NCI-H226 (cell line): ENCODE measurements around the gene DCAF4L1.

Source experiments
- DNase-seq: peaks from one replicate; pipeline ENCODE4 v3.0.0-alpha.2; 2015

DCAF4L1 gene, protein sequence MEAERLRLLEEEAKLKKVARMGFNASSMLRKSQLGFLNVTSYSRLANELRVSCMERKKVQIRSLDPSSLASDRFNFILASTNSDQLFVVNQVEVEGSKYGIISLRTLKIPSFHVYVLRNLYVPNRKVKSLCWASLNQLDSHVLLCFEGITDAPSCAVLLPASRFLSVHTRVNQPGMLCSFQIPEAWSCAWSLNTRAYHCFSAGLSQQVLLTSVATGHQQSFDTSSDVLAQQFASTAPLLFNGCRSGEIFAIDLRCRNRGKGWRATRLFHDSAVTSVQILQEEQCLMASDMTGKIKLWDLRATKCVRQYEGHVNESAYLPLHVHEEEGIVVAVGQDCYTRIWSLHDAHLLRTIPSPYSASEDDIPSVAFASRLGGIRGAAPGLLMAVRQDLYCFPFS

DNA sequence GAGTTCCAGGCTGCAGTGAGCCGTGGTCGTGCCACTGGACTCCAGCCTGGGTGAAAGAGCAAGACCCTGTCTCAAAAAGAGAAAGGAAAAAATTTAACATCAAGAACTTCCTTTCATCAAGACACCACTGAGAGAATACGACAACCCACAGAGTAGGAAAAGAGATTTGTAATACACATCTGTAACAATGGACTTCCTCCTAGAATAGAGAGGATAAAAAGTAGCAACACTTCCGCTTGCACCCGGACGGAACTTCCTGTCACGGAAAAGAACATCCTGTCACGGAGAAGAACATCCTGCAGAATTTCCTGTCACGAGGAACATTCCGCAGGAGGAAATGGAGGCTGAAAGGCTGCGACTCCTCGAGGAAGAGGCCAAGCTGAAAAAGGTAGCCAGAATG, at the start of gene DCAF4L1:
DCAF4L1 (plus strand) TSS at position 301 of the 400 bp plus-strand sequence; CDS start at position 338, 37 bp downstream.
- DNase-seq: no peak

DNA sequence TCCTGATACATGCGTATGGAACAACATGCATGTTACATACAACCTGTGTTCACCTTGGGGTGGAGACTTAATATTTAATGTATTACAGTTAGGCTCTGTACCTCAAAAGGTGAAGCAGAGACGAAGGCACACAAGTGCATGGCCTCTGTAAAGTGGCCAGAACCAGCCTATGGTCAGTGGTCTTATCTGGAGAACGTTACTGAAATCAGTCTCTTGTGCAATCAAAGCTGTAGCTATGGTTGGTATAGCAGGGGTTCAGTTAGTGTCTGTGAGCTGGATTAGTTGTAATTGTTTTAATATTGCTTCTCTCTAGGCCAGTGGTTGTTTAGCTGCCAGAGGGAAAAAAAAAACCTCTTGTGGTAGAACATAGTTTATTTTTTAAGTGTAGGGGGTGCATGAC, 48.6 kb upstream of the DCAF4L1 start:
- no peak for DNase-seq

DNA sequence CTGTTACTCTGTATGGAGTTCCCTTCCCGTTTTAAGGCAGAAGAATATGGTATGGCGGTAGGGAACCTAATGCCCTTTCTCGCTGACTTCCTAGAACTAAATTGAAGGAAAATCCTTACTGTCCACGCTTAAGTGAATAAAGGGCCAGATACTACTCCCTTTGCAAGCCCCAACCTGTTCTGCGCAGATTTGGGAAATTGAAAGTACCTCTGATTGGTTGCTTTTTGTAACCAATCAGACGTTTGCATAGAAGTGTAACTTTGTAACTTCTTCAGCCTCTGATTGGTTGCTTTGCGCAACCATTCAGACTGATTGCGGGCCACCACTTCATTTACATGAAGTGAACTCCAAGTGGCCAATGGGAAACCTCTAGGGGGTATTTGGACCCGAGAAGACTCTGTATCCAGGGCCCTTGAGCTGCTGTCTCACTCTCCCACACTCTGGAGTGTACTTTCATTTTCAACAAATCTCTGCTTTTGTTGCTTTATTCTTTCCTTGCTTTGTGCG, 47.5 kb upstream of the DCAF4L1 start:
- DNase-seq: no peak

DNA sequence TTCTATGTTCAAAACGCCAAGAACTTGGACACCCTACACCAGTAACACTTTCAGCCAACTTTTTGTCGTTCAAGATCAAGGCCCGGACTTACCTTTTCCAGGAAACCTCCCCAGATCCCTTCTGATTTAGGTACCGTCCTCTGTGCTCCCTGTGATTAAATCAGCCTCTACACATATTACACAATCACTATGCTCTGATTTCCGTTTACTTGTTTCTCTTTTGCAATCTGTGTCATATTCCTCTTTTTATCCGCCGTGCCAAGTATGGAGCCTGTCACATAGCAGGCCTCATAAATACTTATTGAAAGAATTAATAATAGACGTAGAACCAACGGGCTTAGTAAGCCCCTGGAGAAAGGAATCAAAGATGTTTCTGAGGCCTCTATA, 47.0 kb upstream of the DCAF4L1 start:
- DNase-seq: no peak

DNA sequence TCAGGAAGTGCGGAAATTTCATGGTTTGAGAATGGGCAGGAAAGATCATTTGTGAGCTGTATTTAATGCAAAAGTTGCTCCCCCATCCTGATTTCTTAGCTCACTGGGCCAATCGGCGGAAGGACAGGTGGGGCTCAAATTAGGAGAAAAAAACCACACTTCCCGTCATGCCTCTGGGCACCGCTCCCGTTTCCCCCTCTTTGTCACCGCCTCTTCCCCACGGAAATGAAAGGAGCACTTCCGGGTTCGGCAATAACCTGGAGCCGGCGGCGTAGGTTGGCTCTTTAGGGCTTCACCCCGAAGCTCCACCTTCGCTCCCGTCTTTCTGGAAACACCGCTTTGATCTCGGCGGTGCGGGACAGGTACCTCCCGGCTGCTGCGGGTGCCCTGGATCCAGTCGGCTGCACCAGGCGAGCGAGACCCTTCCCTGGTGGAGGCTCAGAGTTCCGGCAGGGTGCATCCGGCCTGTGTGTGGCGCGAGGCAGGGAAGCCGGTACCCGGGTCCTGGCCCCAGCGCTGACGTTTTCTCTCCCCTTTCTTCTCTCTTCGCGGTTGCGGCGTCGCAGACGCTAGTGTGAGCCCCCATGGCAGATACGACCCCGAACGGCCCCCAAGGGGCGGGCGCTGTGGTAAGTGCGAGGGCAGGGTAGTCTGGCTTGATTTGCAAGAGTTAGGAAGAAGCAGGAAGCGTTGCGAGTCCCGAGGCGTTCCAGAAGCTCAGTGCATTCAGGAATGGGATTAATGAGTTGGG, 46.5 kb upstream of the DCAF4L1 start, which contains the start of gene TMEM33:
TMEM33 (plus strand) TSS at position 529 of the 751 bp plus-strand sequence; CDS start at position 585, 56 bp downstream.
- DNase-seq: peak; percentile 87

DNA sequence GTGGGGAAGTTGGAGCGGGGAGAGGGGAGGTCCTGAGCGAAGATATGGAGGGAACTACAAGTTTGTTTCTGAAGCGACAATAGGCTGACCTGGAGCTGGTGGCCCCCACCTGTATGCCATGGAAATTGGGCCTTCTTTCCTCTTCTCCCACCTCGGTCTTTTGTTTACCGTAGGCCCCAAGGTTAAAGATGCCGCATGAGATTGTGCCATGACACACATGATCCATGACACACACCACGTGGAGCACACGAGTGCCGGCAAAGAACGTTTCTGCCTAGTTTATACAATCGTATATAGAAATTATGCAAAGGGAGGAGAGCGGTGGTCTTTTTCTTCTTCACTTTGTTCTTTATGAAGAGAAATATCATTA, 45.9 kb upstream of the DCAF4L1 start:
- DNase-seq: no peak

DNA sequence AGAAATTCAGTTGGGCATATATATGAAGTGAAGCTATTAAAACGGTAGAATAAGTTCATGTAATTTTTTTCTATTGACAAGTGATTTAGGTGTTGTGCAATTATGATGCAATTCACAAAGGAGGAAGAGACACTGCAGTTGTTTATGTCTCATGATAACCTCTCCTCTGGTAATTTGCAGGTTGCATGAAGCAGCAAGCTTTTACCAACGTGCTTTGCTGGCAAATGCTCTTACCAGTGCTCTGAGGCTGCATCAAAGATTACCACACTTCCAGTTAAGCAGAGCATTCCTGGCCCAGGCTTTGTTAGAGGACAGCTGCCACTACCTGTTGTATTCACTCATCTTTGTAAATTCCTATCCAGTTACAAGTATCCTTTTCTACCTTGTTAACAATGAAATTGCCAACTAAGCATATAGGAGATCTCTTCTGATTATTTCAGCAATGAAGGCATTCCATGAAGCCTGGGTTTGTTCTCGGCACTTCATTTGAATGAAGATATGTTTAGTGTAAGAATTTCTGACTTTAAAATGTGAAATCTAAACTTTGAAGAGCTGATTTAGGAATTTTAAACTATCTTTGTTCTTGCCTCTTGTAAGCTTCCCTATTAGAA, 42.4 kb upstream of the DCAF4L1 start:
- peak; percentile 54 for DNase-seq

DNA sequence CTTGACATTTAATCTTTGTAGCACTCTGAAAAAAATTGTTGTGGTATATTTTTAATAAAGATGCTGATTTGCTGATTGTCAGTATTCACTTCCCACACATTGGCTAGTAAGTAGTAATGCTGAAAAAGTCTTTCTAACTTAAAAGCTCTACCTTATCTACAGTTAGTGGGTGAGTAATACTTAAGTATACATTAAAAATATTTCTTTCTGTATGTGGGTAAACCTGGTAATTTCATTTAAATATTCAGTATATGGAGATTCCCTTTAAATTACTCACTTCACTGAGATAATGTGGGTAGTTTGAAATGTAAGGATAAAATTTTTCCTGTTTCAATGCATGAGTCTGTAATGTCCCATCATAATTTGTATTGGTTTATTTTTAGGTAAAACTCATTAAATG, 40.7 kb upstream of the DCAF4L1 start:
- DNase-seq: no peak

DNA sequence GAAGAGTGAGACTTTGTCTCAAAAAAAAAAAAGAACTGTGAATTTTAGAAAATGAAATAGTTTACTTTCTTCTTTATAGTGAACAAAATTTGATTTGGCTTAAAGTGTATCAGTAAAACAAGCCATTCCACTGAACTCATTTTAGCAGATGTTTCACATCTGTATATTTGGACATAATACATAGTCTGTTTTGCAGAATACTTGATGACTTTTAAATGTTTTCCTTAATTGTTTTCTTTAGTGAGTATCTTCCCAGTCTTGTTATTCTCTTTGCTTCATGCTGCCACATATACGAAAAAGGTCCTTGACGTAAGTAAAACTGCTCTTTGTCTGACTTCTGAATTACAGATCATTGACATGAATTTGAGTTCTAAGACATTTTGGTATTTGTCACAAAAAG, 38.0 kb upstream of the DCAF4L1 start:
- no peak for DNase-seq

DNA sequence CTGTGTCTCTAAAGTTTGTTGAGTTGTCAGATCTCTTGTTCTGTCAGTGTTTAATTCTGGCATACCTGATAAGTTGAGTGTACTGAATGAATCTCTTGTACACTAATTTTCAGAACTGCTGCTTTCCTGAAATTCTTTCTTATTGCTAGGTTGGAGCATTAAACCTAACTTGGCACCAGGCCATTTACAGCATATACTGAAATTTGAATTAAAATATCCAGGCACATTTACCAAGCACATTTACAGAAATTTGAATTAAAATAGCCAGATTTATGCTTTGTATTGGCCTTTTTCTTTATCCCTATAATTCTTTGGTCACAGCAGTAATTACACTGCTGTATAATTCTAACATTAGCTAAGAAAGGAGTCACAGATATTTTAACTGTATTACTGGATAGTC, 37.5 kb upstream of the DCAF4L1 start:
- no peak for DNase-seq

DNA sequence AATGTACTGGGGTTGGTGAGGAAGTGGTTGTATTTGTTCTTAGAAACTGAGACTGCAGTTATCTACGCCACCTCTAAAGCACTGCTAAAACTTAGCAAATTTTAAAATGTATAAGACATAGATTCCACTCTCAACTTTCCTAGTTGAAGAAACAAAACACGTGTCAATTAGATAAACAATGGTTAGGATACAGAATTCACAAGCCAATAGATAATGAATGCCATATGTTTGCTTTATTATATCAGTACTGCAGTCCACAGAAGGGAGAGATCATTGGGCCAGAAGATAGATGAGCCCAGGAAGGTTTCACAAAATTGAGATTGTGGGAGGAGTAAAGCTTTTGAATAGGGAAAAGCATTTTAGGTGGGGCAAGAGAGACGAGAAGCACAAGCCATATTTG, 32.0 kb upstream of the DCAF4L1 start:
- DNase-seq: no peak

DNA sequence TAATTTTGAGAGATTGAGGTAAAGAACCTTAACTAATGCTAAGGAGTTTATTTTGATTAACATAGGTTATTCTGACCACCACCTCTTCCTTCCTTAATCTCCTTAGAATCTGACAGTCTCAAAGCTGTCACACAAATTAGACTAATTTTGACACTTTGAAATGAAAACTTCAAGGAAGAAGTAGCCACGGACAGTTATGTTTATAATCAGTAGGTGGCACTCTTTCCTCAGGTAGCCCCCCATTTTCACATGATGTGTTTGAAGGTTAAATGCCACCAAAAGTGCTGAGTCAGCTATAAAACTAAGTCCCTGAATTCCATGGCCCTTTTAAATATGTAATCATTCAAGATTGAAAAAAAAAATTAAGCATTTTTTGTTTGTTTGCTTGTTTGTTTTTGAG, 23.9 kb upstream of the DCAF4L1 start:
- peak; percentile 9 for DNase-seq

DNA sequence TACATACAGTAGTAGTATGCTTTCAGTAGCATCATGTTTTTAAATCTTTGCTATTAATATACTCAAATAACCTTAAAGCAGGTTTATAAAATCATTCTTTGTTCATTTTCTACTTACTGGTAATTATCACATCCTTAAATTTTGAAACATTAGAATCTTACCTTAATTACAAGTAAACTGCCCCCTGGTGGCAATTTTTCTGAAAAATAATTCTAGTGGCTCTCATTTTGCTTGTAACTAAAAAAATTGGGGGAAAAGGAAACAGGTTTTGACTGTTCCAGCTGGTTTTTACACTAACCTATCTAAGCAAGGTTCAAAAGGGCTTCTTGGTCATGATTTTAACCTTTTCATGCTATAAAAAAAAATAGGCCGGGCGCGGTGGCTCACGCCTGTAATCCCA, 18.5 kb upstream of the DCAF4L1 start:
- no peak for DNase-seq

DNA sequence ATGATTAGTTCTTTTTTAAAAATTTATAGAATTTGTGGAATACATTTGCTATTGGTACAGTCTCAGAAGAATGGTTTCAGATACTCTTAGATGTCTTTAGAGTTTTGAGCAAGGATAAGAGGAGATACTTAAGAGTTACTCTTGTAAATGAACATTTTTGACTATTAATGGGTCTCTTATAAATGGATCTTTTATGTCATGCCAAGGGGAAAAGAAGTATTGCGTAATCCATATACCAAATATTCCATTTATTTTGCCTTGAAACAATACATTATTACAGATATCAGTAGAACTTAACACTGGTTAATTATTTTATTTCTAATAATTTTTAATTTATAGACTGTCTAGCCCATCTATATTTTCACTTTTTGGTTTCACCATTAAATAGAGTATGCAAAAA, 17.2 kb upstream of the DCAF4L1 start:
- no peak for DNase-seq

DNA sequence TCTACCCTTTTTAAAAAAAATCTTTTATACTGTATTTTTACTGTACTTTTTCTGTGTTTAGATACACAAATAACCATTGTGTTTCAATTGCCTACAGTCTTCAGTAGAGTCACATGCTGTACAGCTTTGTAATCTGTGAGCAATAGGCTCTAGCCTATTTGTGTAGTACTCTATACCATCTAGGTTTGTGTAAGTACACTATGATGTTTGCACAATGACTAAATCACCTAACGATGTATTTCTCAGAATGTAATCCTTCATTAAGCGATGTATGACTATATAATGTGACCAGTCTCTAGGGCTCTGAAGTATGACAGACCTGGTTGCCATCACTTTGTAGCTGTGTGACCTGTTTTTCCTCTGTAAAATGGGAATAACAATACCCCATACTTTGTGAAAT, 14.2 kb upstream of the DCAF4L1 start:
- no peak for DNase-seq

DNA sequence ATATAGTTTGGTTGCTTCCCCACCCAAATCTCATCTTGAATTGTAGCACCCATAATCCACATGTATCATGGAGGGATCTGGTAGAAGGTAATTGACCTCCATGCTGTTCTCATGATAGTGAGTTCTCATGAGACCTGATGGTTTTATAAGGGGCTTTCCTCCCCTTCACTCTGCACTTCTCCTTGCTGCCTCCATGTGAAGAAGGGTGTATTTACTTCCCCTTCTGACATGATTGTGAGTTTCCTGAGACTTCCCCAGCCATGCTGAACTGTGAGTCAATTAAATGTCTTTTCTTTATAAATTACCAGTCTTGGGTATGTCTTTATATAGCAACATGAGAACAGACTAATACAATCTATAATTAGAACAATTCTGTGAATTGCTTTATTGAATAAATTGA, 11.9 kb upstream of the DCAF4L1 start:
- DNase-seq: no peak

DNA sequence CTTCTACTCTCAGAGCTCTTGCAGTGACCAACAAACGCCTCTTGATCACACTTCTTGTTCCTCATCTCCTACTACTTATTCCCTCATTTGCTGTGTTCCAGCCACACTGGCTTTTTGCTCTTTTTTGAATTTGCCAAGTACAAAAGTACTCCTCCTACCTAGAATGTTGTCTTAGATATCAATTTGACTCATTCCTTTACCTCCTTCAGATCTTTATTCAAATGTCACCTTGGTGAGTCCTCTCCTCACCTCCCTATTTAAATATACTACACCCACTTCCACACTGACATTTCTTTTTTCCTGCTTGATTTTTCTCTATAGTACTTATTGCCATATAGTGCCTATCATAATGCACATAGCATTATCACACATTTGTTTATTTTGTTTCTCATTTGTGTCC, 6.2 kb upstream of the DCAF4L1 start:
- DNase-seq: no peak

DNA sequence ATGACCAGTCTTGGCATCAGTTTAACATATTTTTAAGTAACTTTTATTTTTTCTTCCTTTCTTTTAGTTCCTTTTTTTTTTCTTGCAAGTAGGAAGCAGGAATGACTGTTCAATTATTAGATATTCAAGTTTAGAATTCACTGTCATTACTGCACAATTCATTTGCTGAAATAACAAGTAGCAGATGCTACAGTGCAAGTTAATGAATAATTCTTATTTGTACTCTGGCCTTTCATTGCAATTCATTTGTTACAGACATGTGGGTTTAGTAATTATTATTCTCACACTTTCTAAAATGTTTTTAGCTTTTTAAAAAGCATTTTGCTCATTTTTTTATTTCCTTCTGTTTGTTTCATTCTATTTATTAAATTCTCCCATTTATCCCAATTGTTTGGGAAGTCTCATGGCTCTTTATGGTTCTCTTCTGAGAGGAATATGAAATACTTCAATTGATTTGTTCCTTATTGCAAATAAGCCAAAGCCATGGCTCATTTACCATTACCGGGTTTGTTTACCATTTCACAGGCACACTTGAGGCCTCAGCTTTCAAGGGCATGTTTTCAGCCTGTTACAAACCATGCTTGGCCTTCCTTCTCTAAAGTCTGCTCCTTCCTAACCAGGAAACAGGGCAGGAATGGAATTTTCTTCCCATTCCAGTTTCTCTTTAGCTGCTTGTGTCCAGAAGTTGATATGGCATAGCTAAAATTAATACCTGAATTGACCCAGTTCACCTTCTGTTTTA, 4.6 kb upstream of the DCAF4L1 start:
- DNase-seq: no peak

DNA sequence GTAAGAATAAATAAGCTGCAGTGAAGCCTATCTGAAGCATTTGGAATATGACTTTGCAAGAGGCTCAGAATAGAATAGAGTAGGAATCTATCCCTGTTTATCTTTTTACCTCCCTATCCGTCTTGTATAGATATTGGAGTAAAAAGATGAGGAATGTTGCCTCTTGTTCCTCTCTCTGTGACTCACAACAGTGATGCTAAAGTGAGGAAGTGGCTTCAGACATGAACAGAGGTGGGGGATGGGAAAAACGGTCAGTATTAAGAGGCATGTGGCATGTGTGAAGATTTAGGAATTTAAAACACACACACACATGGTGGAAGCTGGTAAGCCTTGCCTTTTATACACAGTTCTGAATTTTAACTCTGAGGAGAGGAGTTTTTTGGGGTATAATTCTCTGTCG, 3.8 kb upstream of the DCAF4L1 start:
- peak; percentile 17 for DNase-seq

DNA sequence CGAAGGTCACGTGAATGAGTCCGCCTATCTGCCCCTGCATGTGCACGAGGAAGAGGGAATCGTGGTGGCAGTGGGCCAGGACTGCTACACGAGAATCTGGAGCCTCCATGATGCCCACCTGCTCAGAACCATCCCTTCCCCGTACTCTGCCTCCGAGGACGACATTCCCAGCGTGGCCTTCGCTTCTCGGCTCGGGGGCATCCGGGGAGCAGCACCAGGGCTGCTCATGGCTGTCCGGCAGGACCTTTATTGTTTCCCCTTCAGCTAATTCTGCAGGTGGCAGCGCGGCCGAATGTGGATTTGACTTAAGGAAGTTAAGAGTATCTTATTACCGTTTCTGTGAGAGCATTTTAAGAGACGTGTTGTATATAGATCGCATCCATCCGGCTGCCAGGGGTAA, 1.2 kb downstream of the DCAF4L1 start:
- DNase-seq: no peak

DNA sequence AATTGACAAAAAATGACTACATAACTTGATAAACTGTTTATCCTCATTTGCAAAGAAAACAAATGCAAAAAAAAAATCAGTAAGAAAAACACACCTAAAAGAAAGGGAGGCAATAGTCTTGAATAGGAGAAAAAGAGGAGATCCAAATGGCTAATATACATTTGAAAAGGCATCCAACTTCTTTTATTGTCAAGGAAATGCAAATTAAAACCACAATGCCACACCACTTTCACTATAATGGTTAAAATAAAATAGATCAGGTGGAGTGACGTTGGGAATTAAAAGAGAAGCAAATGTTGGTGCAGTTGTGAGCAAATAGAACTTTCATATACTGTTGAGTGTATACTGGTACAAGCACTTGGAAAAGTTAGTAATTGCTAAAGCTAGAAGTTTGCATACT, 3.6 kb downstream of the DCAF4L1 start:
- DNase-seq: no peak

DNA sequence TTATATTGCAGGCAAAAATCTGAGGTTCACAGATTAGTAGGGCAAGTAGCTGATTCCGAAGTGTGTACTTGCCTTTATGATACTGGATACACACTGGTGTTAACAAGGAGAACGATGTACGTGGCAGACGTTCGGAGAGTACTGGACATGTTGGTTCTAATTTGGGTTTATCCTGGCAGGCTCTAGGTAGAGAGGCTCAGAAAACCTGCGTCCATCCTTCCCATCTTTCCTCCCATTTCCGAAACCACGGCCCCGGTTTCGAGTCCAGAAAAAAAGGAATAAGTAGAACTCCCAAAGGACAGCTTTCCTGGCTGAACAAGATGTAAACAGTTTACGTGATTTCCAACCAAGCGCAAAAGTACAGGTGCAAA, 8.4 kb downstream of the DCAF4L1 start:
- no peak for DNase-seq
